Smooth muscle cell of the brain vasculature (primary cell): ENCODE results near the gene TUBB6.

Source experiments
- DNase-seq: peaks from one replicate; pipeline ENCODE4 v3.0.0-alpha.2; 2012; ENCODE audit warnings: low read depth, low spot score

Gene TUBB6

GRCh38 chr18:12314591-12315305 lies 6.7 kb downstream of the TUBB6 start:
- no peak for DNase-seq

- no peak for DNase-seq
Measured at GRCh38 chr18:12315490-12315889, 7.4 kb downstream of the TUBB6 start.

DNA sequence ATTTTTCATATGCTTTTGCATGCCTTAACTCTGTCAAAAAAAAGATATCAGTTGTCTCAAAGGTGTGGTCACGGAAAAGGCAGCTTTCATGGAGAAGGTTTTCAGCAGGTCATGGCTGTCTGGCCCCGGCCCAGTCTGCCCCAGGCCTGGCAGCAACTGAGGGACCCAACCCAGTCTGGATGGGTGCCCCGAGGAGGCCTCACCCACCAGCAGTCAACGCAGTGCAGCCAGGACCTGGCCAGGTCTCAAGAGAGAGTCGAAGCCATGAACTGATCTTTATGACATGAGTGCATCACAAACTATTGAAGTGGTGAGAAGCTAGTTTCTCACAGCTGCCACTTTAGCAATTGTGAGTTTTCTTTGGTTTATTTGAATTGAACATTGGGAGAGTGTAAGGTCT lies 7.9 kb downstream of the TUBB6 start:
- DNase-seq, result no peak

- no peak for DNase-seq
Measured at GRCh38 chr18:12317664-12318333, 9.8 kb downstream of the TUBB6 start.

DNA sequence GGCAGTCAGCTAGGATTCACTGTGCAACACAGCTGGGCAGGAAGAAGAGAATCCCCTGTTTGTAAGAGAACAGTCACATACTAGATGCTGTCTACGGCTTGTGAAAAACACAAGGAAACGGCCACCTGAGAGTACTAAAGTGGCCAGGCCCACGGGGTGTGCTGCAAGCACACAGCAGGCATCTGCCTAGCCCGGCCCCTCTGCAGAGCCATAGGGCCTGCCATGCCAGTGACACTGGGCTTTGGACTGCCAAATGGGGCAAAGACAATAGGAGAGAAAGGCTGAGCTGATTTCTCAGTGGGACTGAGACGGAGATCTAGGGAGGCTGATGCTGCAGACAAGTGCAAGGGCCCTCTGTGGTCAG lies 10.3 kb downstream of the TUBB6 start:
- no peak for DNase-seq

DNA sequence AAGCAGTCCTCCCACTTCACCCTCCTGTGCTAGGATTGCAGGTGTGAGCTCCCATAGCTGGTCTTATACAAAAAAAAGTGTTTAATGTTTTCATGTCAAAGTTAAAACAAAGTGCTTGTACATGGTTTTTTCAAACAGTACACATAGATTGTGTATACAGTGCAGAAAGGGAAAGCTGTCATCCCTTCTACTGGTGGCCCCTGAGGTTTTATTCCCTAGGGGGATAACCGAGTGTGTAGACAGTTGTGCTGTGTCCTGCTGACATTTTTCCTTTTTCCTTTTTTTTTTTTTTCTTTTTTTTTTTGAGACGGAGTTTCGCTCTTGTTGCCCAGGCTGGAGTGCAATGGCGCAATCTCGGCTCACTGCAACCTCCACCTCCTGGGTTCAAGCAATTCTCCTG lies 10.8 kb downstream of the TUBB6 start:
- no peak for DNase-seq

DNA sequence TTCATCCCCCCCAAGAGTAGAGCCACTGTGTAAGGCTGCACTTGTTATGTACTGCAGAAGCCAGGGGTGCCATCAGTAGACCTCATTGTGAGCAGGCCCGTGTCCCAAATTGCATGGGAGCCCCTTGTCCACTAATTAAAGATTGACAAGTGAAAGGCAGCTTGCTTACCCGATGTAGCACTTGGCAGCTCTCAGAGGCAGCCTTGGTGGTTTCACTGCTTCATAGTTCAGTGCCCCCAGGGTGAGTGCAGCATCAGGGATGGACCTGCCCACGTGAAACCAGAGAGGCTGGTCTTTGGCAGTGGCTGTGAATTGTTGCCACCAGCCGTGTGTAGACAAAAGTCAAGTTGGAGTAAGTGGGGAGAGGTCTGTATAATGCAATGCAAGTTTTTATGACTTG lies 13.3 kb downstream of the TUBB6 start:
- no peak for DNase-seq

- DNase-seq, result no peak
Measured at GRCh38 chr18:12324991-12325725, 17.1 kb downstream of the TUBB6 start.

GRCh38 chr18:12325726-12326245 lies 17.7 kb downstream of the TUBB6 start:
- no peak for DNase-seq

GRCh38 chr18:12326711-12327460 lies 18.8 kb downstream of the TUBB6 start:
- no peak for DNase-seq

- DNase-seq, result no peak
Measured at GRCh38 chr18:12327510-12328178, 19.6 kb downstream of the TUBB6 start.

GRCh38 chr18:12328179-12328823 lies 20.3 kb downstream of the TUBB6 start:
- DNase-seq, result no peak

DNA sequence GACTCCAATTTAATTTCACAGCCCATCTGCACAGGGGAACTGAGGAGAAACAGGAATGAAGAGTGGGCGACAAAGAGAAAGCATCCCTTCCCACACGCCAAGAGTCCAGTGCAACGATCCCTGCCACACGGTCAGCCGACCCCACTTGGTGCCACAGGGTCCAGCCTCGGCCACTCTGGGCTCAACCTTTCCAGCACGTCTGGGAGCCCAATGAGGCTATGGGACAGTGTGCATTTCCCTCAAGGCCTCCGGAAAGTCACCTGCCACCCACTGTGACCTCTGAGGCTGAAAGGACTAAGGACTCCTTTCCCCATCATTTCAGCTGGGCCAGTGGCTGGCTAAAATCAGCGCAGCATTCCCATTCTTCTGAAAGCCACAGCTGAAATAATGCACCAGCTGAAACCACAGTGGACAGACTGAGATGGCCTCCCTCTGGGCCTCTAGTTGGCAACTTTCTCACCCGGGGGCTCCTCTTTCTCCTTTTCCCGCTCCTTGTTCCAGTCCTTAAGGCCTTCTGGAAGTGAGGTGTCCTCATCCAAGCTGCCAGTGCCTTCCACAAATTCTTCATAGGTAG lies 21.2 kb downstream of the TUBB6 start:
- DNase-seq, result no peak

DNA sequence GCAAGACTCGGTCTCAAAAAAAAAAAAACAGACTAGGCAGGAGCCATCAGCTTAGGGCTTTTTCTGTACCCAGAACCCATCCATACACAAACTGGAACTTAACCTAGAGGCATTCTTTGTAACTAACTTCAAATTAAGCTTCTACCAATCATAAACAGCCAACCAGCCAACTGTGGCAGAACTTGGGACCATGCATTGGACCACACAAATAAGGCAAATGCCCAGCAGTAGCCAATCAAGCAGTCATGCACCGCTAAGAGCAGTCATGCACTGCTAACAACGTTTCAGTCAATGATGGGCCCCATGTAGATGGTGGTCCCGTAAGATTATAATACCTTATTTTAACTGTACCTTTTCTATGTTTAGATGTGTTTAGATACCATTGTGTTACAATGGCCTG lies 22.7 kb downstream of the TUBB6 start:
- no peak for DNase-seq

- DNase-seq, result no peak
Measured at GRCh38 chr18:12333506-12334290, 25.7 kb downstream of the TUBB6 start.

- no peak for DNase-seq
Measured at GRCh38 chr18:12334366-12334808, 26.3 kb downstream of the TUBB6 start.

DNA sequence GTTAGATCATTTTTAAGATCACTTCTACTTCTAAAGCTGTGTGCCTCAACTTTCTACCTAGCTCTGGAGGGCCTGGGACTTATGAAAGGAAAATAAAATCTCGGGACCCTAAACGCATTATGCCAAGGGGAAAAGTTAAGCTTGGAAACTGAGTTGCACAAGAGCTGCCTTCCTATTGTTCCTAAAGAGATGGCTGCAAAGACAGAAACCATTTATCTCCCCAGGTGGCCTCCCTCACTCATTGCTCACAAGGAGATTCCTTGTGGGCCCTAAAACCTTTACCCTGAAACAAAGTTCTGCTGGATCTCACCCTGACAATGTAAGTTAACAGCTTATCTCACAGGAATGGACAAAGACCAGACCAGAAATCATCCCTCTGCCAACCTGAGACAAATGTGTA lies 26.8 kb downstream of the TUBB6 start:
- no peak for DNase-seq

DNA sequence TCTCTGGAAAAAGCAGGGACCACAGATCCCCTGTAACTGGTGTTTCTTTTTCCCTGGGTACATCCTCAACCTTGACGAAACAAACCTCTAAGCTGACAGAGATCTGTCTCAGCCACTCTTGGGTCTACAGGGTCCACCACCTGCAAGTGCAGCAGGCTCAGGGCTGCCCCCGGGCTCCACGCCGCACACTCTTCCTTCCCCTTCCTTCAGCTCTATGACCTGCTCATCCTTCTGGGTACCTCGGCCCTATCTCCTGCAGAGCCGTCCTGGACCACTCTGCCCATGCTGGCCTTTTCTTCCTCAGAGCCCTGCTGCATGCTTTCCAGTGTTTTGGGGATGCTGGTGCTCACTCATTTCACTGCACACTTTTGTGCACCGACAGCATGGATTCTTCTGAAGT lies 27.5 kb downstream of the TUBB6 start:
- DNase-seq, result no peak

DNA sequence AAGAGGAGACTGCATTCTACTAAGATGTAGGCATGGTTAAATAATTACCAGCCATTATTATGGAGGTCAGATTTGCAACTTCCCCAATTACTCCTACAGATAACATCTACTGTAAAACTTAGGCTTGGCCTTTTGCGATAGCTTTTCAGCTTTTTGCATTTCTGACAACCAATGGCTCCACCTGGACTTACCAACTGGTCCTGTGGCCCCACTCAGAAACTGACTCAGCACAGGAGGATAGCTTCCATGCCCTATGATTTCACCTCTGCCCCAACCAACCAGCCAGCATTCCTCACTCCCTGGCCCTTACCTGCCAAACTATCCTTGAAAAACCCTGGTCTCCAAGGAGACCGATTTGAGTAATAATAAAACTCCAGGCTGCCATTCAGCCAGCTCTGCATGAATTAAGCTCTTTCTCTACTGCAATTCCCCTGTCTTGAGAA lies 28.2 kb downstream of the TUBB6 start:
- DNase-seq, result no peak

- no peak for DNase-seq
Measured at GRCh38 chr18:12336887-12337286, 28.8 kb downstream of the TUBB6 start.
